NCI-H446 (cell line): ENCODE results near the gene PSMB1.
"Not testable (repeated sequence)": the region's sequence is repeated elsewhere in the genome, so short reads cannot be mapped to it uniquely, and the experiment has no call there.

Source experiments
- DNase-seq, 2 experiments: peaks; one replicate each; lab custom pipeline; 2025; lab: John Stamatoyannopoulos, UW

Gene PSMB1

GRCh38 chr6:170535004-170535403, 18.1 kb downstream of the PSMB1 start:
- DNase-seq, result no peak

DNA sequence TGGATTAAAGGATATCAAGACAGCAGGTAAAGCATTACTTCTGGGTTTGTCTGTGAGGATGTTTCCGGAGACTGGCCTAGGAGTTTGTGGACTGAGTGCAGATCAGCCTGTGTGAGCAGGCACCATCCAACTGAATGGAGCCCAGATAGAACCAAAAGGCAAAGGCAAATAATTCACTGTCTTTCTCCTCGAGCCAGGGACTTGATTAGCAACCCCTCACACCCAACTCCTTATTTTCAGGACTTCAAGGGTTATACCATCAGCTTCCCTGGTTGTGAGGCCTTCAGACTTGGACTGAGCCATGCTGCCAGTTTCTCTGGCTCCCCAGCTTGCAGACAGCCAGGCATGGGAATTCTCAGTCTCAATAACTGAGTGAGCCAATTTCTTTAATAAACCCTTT, 19.3 kb downstream of the PSMB1 start:
- DNase-seq, result no peak

GRCh38 chr6:170532867-170533488, 20.1 kb downstream of the PSMB1 start:
- peak in 1 of 2 experiments; percentile 25 for DNase-seq

DNA sequence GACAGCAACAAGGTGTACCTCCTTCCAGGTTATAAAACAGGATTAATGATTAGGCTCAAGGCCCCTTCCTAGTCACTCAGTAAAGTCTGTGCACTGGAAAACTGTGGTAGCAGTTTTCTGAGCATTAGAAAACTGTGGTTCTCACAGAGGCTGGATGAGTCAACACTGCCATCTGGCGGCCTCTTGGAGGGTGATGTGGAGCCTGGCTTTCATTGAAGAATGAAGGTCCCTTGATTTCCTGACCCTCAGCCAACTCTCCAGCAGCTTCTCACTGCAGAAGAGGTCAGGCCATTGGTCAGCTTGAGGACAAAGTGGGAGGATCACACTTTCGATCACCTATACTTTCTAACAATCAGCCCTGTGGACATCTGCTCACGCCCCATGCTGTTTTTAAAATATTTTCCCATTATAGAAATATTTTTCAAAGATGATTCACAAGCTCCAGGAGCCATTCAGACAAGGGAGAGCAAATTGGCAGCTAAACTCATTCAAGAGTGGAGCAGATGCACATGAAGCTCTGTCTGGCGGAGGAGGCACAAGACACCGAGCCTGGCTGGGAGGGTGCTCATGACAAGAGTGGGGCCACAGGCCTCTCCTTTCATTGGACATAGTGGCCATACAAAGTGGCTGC, 23.2 kb downstream of the PSMB1 start:
- peak; percentile 21 to 76 for DNase-seq

DNA sequence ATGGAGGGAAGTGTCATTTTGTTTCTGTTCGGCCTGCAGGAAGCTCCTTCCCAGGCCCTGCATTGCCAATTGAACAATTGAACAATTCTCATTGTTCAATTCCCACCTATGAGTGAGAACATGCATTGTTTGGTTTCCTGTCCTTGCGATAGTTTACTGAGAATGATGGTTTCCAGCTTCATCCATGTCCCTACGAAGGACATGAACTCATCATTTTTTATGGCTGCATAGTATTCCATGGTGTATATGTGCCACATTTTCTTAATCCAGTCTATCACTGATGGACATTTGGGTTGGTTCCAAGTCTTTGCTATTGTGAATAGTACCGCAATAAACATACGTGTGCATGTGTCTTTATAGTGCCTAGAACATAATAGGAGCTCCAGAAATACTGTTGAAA, 25.1 kb downstream of the PSMB1 start:
- not testable (repeated sequence) for DNase-seq

GRCh38 chr6:170525795-170526194, 27.3 kb downstream of the PSMB1 start:
- DNase-seq, result no peak

DNA sequence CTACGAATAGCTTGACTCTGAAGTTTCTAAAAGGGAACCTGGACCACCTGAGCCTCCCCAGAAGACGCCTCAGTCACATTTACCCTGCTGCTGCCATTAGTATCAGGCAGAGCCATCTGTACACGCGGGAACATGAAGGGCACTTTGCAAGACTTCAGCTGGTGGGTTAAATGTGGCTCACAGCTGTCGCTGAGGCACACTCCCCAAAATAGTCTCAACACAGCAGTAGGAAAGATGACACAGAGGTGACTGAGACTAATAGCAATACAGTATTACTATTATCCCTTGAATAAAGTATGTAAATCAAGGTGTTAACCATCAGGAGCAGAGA, 29.0 kb downstream of the PSMB1 start:
- no peak for DNase-seq

- no peak for DNase-seq
Observed at GRCh38 chr6:170523256-170524171, 29.6 kb downstream of the PSMB1 start.

DNA sequence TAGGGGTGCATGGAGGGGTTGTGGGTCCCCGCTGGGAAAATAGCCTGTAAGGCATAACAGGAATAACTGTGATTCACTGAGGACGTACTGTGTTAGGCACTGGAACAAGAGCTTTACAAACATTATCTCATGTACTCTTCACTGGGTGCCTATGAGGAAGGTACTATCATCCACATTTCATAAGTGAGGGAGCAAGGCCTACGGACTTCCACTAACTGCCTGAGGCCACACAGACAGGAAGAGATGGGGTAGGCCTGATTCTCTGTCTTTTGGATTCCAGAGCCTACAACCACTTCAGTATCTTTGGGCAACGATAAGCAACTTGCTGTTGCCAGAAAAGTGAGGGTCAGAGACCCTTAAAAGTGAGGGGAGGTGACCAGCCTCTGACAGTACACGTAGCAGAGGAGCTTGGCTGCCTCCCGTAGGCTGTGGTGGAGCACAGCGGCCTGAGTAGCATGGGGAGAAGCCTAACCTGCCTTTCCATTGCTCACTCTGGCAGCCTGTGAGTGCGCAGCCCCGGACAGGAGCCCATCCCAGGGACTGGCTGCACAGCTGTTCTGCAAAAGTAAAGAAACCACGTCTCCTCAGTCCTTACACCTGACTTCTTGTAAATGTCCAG, 30.4 kb downstream of the PSMB1 start:
- DNase-seq, result no peak

DNA sequence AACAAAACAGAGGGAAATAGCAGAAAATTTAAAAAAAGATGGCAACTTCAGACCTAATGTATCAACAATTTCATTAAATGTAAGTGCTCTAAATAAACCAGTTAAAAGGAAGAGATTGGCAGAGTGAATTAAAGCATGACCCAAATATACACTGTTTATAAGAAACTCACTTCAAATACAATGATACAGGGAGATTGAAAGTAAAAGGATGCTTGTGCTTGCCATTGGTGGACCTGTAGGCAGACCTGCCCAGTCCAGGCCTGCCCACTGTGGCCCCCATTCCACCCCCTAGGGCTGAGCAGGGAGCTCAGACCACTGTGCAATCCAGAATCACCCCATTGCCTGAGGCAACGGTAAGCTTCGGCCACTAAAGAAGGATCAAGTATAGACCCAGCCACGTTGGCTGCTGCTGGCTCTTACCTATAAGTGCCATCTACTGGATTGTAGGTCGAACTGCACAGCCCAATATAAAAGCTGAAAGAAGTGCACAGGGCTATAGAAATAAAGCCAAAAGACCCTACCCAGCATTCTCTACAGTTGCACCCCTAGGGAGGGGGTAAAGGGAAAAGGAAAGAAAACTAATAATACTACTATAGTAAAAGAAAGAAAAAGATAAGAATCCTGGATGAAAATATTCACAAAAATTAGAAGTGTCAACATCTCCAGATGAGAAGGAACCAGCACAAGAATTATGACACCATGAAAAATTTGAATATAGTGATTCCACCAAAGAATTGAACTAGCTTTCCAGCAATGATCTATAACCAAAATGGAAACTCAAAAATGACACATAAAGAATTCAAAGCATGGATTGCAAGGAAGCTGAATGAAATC, 36.1 kb downstream of the PSMB1 start:
- peak in 1 of 2 experiments; percentile 66 for DNase-seq

DNA sequence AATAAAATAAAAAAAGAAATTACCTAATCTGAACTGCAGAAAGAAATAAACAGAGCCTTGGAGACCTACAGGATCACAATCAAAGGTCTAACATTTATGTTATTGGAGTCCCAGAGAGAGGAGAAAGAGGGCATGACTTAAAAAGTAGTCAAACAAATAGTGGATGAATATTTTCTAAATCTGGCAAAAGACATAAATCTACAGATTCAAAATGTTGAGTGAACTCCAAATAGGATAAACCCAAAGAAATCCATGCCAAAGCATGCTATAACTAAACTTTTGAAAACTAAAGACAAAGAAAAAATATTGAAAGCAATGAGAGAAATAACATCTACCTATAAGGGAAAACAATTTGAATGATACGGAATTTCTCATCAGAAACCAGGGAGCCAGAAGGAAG, 38.2 kb downstream of the PSMB1 start:
- no peak for DNase-seq

GRCh38 chr6:170512249-170512648, 40.9 kb downstream of the PSMB1 start:
- DNase-seq, result no peak

DNA sequence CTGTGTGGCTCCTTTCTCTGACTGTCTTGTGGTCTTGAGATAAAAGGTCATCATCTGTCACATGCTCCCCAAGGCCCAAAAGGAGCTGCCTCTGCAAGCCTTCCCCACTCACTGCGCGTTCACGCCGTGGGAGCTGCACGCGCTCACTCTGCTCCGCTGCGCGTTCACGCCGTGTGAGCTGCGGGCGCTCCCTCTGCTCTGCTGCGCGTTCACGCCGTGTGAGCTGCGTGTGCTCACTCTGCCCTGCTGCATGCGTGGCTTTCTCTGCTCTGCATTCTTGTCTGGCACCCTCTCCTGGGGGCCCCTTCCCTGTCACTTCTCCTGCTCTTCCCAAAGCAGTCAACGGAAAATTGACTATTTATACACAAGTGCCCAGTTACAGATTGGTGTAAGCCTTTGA, 42.5 kb downstream of the PSMB1 start:
- no peak for DNase-seq

GRCh38 chr6:170509723-170510018, 43.4 kb downstream of the PSMB1 start:
- no peak for DNase-seq

DNA sequence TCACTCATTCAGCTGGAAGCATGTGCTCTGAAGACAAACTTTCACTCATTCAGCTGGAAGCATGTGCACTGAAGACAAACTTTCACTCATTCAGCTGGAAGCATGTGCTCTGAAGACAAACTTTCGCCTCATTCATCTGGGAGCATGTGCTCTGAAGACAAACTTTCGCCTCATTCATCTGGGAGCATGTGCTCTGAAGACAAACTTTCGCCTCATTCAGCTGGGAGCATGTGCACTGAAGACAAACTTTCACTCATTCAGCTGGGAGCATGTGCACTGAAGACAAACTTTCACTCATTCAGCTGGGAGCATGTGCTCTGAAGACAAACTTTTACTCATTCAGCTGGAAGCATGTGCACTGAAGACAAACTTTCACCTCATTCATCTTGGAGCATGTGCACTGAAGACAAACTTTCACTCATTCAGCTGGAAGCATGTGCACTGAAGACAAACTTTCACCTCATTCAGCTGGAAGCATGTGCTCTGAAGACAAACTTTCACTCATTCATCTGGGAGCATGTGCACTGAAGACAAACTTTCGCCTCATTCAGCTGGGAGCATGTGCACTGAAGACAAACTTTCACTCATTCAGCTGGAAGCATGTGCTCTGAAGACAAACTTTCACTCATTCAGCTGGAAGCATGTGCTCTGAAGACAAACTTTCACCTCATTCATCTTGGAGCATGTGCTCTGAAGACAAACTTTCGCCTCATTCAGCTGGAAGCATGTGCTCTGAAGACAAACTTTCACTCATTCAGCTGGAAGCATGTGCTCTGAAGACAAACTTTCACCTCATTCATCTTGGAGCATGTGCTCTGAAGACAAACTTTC, 44.0 kb downstream of the PSMB1 start:
- DNase-seq, result not testable (repeated sequence)

- DNase-seq, result not testable (repeated sequence)
Observed at GRCh38 chr6:170508275-170508674, 44.8 kb downstream of the PSMB1 start.

- DNase-seq, result not testable (repeated sequence)
Observed at GRCh38 chr6:170507728-170508127, 45.4 kb downstream of the PSMB1 start.

DNA sequence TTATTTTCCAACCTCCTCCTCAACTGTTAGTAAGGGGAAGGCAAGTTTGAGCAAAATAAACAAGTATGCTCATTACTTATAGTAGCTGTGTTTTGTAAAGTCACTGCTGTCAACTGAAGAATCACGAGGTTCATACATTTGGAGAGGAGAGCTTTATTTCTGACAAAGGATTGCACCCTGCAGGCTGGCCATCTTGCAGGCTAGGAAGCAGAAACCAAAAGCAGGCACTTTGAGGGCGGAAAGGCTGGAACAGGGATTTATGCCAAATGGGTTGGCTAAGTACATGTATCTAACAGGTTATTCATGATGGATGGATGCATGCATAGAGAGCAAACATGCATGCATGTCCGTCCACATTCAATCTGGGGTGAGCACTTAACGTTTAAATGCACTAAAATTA, 46.7 kb downstream of the PSMB1 start:
- no peak for DNase-seq

- DNase-seq, result peak in 1 of 2 experiments; percentile 12
Observed at GRCh38 chr6:170505306-170505705, 47.8 kb downstream of the PSMB1 start.

DNA sequence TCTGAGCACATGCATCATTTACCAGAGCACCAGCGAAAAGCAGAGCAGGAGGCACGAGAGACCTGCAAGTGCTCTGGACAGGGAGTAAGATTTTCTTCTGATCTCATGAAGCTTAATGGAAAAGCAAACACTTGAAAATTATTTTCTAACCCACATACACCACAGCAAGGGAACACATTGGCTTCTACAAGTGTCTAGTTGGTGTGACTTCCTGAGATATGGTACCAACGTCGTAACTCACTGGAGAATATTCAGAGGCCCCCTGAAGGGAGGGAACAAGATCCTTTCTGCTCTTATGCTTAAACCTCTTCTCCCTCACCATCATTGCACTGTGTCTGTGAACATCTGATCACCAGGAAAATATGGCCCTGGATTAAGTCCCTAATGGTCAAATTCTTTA, 48.6 kb downstream of the PSMB1 start:
- DNase-seq, result no peak

GRCh38 chr6:170503414-170503761, 49.7 kb downstream of the PSMB1 start:
- DNase-seq, result no peak
